Fibroblast of lung (primary cell): ENCODE data around the gene FSD1L. TPM values are rescaled to one million over a fixed set of nuclear protein-coding genes. Genes with fewer than 3 reads are reported as not detected.
A peak's percentile ranks its signal among the peaks of the same experiment; 100 is the strongest.

Source experiments
- DNase-seq, 2 donors: peaks; one replicate each; pipeline versions ENCODE4 v3.0.0 to v3.0.0-alpha.2; 2010; ENCODE audit warnings: low read depth in 2 of 2
- H2AFZ ChIP-seq: 2 replicates; pipeline ENCODE4 v1.5.1; 2012; ENCODE audit warnings: low read length, control low read depth, inconsistent platforms
- H3K27ac ChIP-seq: 2 replicates; pipeline ENCODE4 v1.5.1; 2011; ENCODE audit warnings: low read length, control low read depth; ENCODE audit not compliant: insufficient read depth
- H3K27me3 ChIP-seq: 2 replicates; pipeline ENCODE4 v1.5.1; 2011; ENCODE audit warnings: mild to moderate bottlenecking, low read length; ENCODE audit not compliant: control insufficient read depth, insufficient read depth
- H3K36me3 ChIP-seq: 2 replicates; pipeline ENCODE4 v1.5.1; 2011; ENCODE audit warnings: low read length; ENCODE audit not compliant: control insufficient read depth, insufficient read depth
- H3K4me1 ChIP-seq: 2 replicates; pipeline ENCODE4 v1.5.1; 2011; ENCODE audit warnings: low read length; ENCODE audit not compliant: control insufficient read depth, insufficient read depth; ENCODE audit errors: extremely low read depth
- H3K4me2 ChIP-seq: 2 replicates; pipeline ENCODE4 v1.5.1; 2011; ENCODE audit warnings: low read length, control low read depth; ENCODE audit not compliant: insufficient read depth; ENCODE audit errors: extremely low read depth
- H3K4me3 ChIP-seq, 4 experiments: fragments of 200-600 bp in 1 of 4; sonication (generic) in 1 of 4; replicated peaks in 1 of 4; 2 replicates each; pipeline ENCODE4 v1.5.1; 2011 to 2016; ENCODE audit warnings: low read length in 4 of 4, low read depth in 3 of 4, mild to moderate bottlenecking in 3 of 4, control low read depth in 2 of 4, inconsistent platforms in 1 of 4, mixed read lengths in 1 of 4; ENCODE audit not compliant: insufficient read depth in 1 of 4; ENCODE audit errors: control extremely low read depth in 1 of 4
- H3K79me2 ChIP-seq: 2 replicates; pipeline ENCODE4 v1.5.1; 2012; ENCODE audit warnings: mild to moderate bottlenecking, low read length, inconsistent platforms; ENCODE audit not compliant: control insufficient read depth, insufficient read depth
- H3K9ac ChIP-seq: 2 replicates; pipeline ENCODE4 v1.5.1; 2011; ENCODE audit warnings: mild to moderate bottlenecking, low read length, control low read depth; ENCODE audit not compliant: insufficient read depth
- H3K9me3 ChIP-seq: 2 replicates; pipeline ENCODE4 v1.5.1; 2012; ENCODE audit warnings: low read depth, low read length; ENCODE audit not compliant: control insufficient read depth, insufficient read depth
- H4K20me1 ChIP-seq: 2 replicates; pipeline ENCODE4 v1.5.1; 2011; ENCODE audit warnings: low read length; ENCODE audit not compliant: control insufficient read depth, insufficient read depth; ENCODE audit errors: extremely low read depth
- CTCF ChIP-seq, 2 donors: IDR thresholded peaks in 1 of 2; conservative IDR thresholded peaks in 1 of 2; 1 replicate in 1 of 2; 2 replicates in 1 of 2; pipeline ENCODE4 v1.5.1; 2011 to 2012; ENCODE audit warnings: low read length in 2 of 2, control low read depth in 1 of 2, inconsistent platforms in 1 of 2, low read depth in 1 of 2, mild to moderate bottlenecking in 1 of 2
- EZH2 ChIP-seq: IDR thresholded peaks from 2 replicates; pipeline ENCODE4 v1.5.1; 2012; ENCODE audit warnings: low read length, control low read depth, mild to moderate bottlenecking; ENCODE audit errors: missing control alignments
- polyA plus RNA-seq, 2 donors: library from polyadenylated mRNA; depleted of rRNA in 1 of 2; stranded (reverse) in 1 of 2; unstranded in 1 of 2; fragments of >200 nt; gene quantifications; 2 replicates each; pipeline ENCODE4 v1.2.1, GENCODE V29; 2011 to 2012; ENCODE audit warnings: missing spikeins in 1 of 2
- total RNA-seq: library from RNA; depleted of rRNA; stranded (reverse); fragments of >200 nt; gene quantifications from 2 replicates; pipeline ENCODE4 v1.2.1, GENCODE V29; 2014

Gene FSD1L
- total and polyA plus RNA-seq, 2 donors (not counting 1 experiment from before 2014, with no cell fraction given) = 4.0 to 6.1 TPM

GRCh38 chr9:105421154-105421553, 26.7 kb upstream of the FSD1L start:
- H3K4me2 ChIP-seq = no peak overlapping the region
- no peak overlapping the region for H3K27ac ChIP-seq
- H3K9ac ChIP-seq = no peak overlapping the region
- no peaks in the 10 kb centered on the region for H3K36me3 ChIP-seq
- H2AFZ ChIP-seq = no peak overlapping the region
- no peaks in the 10 kb centered on the region for H3K79me2 ChIP-seq
- H3K4me3 ChIP-seq = no peak overlapping the region
- no peak for DNase-seq
- H3K4me1 ChIP-seq = no peaks in the 10 kb centered on the region
- H3K9me3 ChIP-seq = no peaks in the 10 kb centered on the region
- H4K20me1 ChIP-seq = no peaks in the 10 kb centered on the region
- TF ChIP-seq CTCF (conservative IDR thresholded peaks at IDR 0.05 in 1 of 2, IDR thresholded peaks at IDR 0.05 in 1 of 2; ENCODE audit: low read depth in 1 of 2, low read length in 2 of 2) (no peak), EZH2 (no peak)
- no peaks in the 10 kb centered on the region for H3K27me3 ChIP-seq

- H3K9ac ChIP-seq = no peak overlapping the region
- no peak overlapping the region for H2AFZ ChIP-seq
- no peaks in the 10 kb centered on the region for H3K27me3 ChIP-seq
- H4K20me1 ChIP-seq = no peaks in the 10 kb centered on the region
- no peaks in the 10 kb centered on the region for H3K9me3 ChIP-seq
- H3K4me2 ChIP-seq = no peak overlapping the region
- DNase-seq = no peak
- H3K36me3 ChIP-seq = no peaks in the 10 kb centered on the region
- no peak overlapping the region for H3K27ac ChIP-seq
- TF ChIP-seq EZH2 = no peak
- no peak for TF ChIP-seq CTCF (conservative IDR thresholded peaks at IDR 0.05 in 1 of 2, IDR thresholded peaks at IDR 0.05 in 1 of 2; ENCODE audit: low read depth in 1 of 2, low read length in 2 of 2)
- no peaks in the 10 kb centered on the region for H3K4me1 ChIP-seq
- no peaks in the 10 kb centered on the region for H3K79me2 ChIP-seq
- no peak overlapping the region for H3K4me3 ChIP-seq
Measured at GRCh38 chr9:105421864-105422263, 26.0 kb upstream of the FSD1L start.

GRCh38 chr9:105425816-105426433, 21.9 kb upstream of the FSD1L start:
- H3K9me3 ChIP-seq = no peaks in the 10 kb centered on the region
- no peak overlapping the region for H3K4me2 ChIP-seq
- H3K27ac ChIP-seq = no peak overlapping the region
- peak; percentile 45 to 57 for TF ChIP-seq CTCF (conservative IDR thresholded peaks at IDR 0.05 in 1 of 2, IDR thresholded peaks at IDR 0.05 in 1 of 2; ENCODE audit: low read depth in 1 of 2, low read length in 2 of 2)
- no peak for TF ChIP-seq EZH2
- no peak overlapping the region for H2AFZ ChIP-seq
- DNase-seq = peak; percentile 10 to 58
- no peaks in the 10 kb centered on the region for H4K20me1 ChIP-seq
- no peak overlapping the region for H3K9ac ChIP-seq
- no peaks in the 10 kb centered on the region for H3K27me3 ChIP-seq
- H3K4me3 ChIP-seq = no peak overlapping the region
- no peaks in the 10 kb centered on the region for H3K79me2 ChIP-seq
- H3K4me1 ChIP-seq = no peaks in the 10 kb centered on the region
- no peaks in the 10 kb centered on the region for H3K36me3 ChIP-seq
